H1 (cell line): ENCODE measurements around the gene GGCX. TPM values are rescaled to one million over a fixed set of nuclear protein-coding genes. Genes with fewer than 3 reads are reported as not detected.

ENCODE experiments used
- CTCF ChIA-PET: fragments of 300-600 bp; sonication (Branson Sonifier 250); formaldehyde crosslinking; loops from one replicate; lab custom pipeline; 2021; ENCODE audit not compliant: partially characterized antibody; lab: Charles Lee
- POLR2A ChIA-PET: fragments of 300-600 bp; sonication (Branson Sonifier 250); formaldehyde crosslinking; loops from one replicate; lab custom pipeline; 2021; ENCODE audit warnings: inconsistent platforms; ENCODE audit not compliant: partially characterized antibody; lab: Charles Lee
- DNase-seq, 2 experiments: peaks; one replicate each; pipeline versions ENCODE4 v3.0.0 to v3.0.0-alpha.2; 2010 to 2022; ENCODE audit warnings: low spot score in 2 of 2, low read depth in 1 of 2, mixed read lengths in 1 of 2
- FAIRE-seq: peaks from 2 replicates; lab custom pipeline; 2011; peaks lifted over from hg19 to GRCh38; lab: Jason Lieb, UNC
- H2AFZ ChIP-seq: 2 replicates; pipeline ENCODE4 v1.8.1; 2012; ENCODE audit warnings: low read length, inconsistent platforms
- H2AK5ac ChIP-seq: 2 replicates; pipeline ENCODE4 v1.6.1; 2013; ENCODE audit warnings: low read depth, low read length
- H2BK120ac ChIP-seq: replicated peaks from 2 replicates; pipeline ENCODE3; 2013; ENCODE audit warnings: low read depth, low read length, inconsistent platforms
- H2BK12ac ChIP-seq: 2 replicates; pipeline ENCODE4 v1.6.1; 2013; ENCODE audit warnings: low read depth, low read length
- H2BK15ac ChIP-seq: 2 replicates; pipeline ENCODE4 v1.6.1; 2013; ENCODE audit warnings: low read length
- H2BK20ac ChIP-seq: 2 replicates; pipeline ENCODE4 v1.6.1; 2013; ENCODE audit warnings: low read length
- H2BK5ac ChIP-seq: 2 replicates; pipeline ENCODE4 v1.6.1; 2013; ENCODE audit warnings: low read depth, low read length
- H3K14ac ChIP-seq: 2 replicates; pipeline ENCODE4 v1.6.1; 2013; ENCODE audit warnings: inconsistent platforms; ENCODE audit not compliant: insufficient read length
- H3K18ac ChIP-seq: 2 replicates; pipeline ENCODE4 v1.6.1; 2013; ENCODE audit warnings: low read length; ENCODE audit errors: extremely low read depth
- H3K23ac ChIP-seq: 2 replicates; pipeline ENCODE4 v1.6.1; 2013; ENCODE audit warnings: inconsistent platforms; ENCODE audit not compliant: insufficient read length
- H3K23me2 ChIP-seq: 2 replicates; pipeline ENCODE4 v1.6.1; 2013; ENCODE audit warnings: low read depth, low read length
- H3K27ac ChIP-seq: 2 replicates; pipeline ENCODE4 v1.6.1; 2011; ENCODE audit warnings: low read depth, low read length, inconsistent platforms
- H3K27me3 ChIP-seq, 4 experiments: replicated peaks in 1 of 4; 1 replicate in 1 of 4; 2 replicates in 3 of 4; pipeline versions ENCODE4 v1.6.1 to v1.8.1; 2011 to 2013; ENCODE audit warnings: low read length in 3 of 4, mild to moderate bottlenecking in 3 of 4, inconsistent platforms in 2 of 4, mixed read lengths in 2 of 4, moderate library complexity in 1 of 4; ENCODE audit not compliant: control insufficient read depth in 3 of 4, insufficient read depth in 3 of 4; ENCODE audit errors: extremely low read depth in 1 of 4
- H3K36me3 ChIP-seq, 4 experiments: 2 replicates each; pipeline versions ENCODE4 v1.6.1 to v1.8.1; 2011 to 2013; ENCODE audit warnings: mild to moderate bottlenecking in 4 of 4, low read length in 3 of 4, moderate library complexity in 2 of 4, control low read depth in 1 of 4, inconsistent platforms in 1 of 4; ENCODE audit not compliant: insufficient read depth in 4 of 4, control insufficient read depth in 2 of 4
- H3K4ac ChIP-seq: replicated peaks from 2 replicates; pipeline ENCODE3; 2013; ENCODE audit warnings: low read length, low read depth, mixed read lengths, inconsistent platforms; ENCODE audit not compliant: insufficient read length
- H3K4me1 ChIP-seq, 4 experiments: replicated peaks in 1 of 4; 1 replicate in 1 of 4; 2 replicates in 3 of 4; pipeline versions ENCODE4 v1.6.1 to v1.8.1; 2011 to 2013; ENCODE audit warnings: low read length in 3 of 4, inconsistent platforms in 2 of 4, mixed read lengths in 1 of 4; ENCODE audit not compliant: insufficient read depth in 4 of 4, control insufficient read depth in 3 of 4
- H3K4me2 ChIP-seq, 2 experiments: 2 replicates each; pipeline versions ENCODE4 v1.6.1 to v1.8.1; 2011 to 2013; ENCODE audit warnings: low read depth in 2 of 2, low read length in 2 of 2, control low read depth in 1 of 2, inconsistent platforms in 1 of 2, mild to moderate bottlenecking in 1 of 2; ENCODE audit not compliant: insufficient read depth in 1 of 2
- H3K4me3 ChIP-seq, 4 experiments: fragments of 200-600, 300-600 bp in 1 of 4; sonication (generic), shearing (Covaris generic), sonication (Bioruptor Twin) in 1 of 4; 2 replicates each; pipeline versions ENCODE4 v1.5.1 to v1.8.1; 2011 to 2016; ENCODE audit warnings: low read length in 4 of 4, low read depth in 3 of 4, control low read depth in 2 of 4, inconsistent platforms in 2 of 4, mild to moderate bottlenecking in 2 of 4, mixed read lengths in 1 of 4, moderate library complexity in 1 of 4; ENCODE audit not compliant: insufficient read depth in 2 of 4; ENCODE audit errors: extremely low read depth in 1 of 4
- H3K56ac ChIP-seq: replicated peaks from 2 replicates; pipeline ENCODE3; 2013; ENCODE audit warnings: low read depth, mild to moderate bottlenecking, mixed read lengths, low read length, inconsistent platforms; ENCODE audit not compliant: insufficient read length
- H3K79me1 ChIP-seq: 2 replicates; pipeline ENCODE4 v1.6.1; 2013; ENCODE audit warnings: low read depth, low read length, control low read depth
- H3K79me2 ChIP-seq, 2 experiments: 2 replicates each; pipeline versions ENCODE4 v1.6.1 to v1.8.1; 2012 to 2013; ENCODE audit warnings: low read length in 2 of 2, mild to moderate bottlenecking in 2 of 2, inconsistent platforms in 1 of 2; ENCODE audit not compliant: insufficient read depth in 2 of 2, control insufficient read depth in 1 of 2
- H3K9ac ChIP-seq, 4 experiments: replicated peaks in 1 of 4; 1 replicate in 1 of 4; 2 replicates in 3 of 4; pipeline versions ENCODE4 v1.6.1 to v1.8.1; 2011 to 2013; ENCODE audit warnings: low read depth in 3 of 4, low read length in 3 of 4, control low read depth in 2 of 4, mild to moderate bottlenecking in 2 of 4, moderate library complexity in 2 of 4, inconsistent platforms in 1 of 4; ENCODE audit errors: extremely low read depth in 1 of 4
- H3K9me3 ChIP-seq, 2 experiments: 2 replicates each; pipeline versions ENCODE4 v1.6.1 to v1.8.1; 2012 to 2013; ENCODE audit warnings: mild to moderate bottlenecking in 2 of 2, moderate library complexity in 2 of 2, control low read depth in 1 of 2, inconsistent platforms in 1 of 2, low read depth in 1 of 2, low read length in 1 of 2, mixed read lengths in 1 of 2; ENCODE audit not compliant: insufficient read depth in 2 of 2
- H4K20me1 ChIP-seq, 2 experiments: replicated peaks in 1 of 2; 2 replicates each; pipeline versions ENCODE3 to v1.8.1; 2011 to 2013; ENCODE audit warnings: inconsistent platforms in 2 of 2, low read length in 2 of 2, mild to moderate bottlenecking in 1 of 2; ENCODE audit not compliant: insufficient read depth in 2 of 2, control insufficient read depth in 1 of 2
- H4K5ac ChIP-seq: 2 replicates; pipeline ENCODE4 v1.6.1; 2013; ENCODE audit warnings: low read length, low read depth, mixed read lengths, inconsistent platforms; ENCODE audit not compliant: insufficient read length
- H4K8ac ChIP-seq: 2 replicates; pipeline ENCODE4 v1.8.0; 2013; ENCODE audit warnings: mild to moderate bottlenecking, moderate library complexity, low read length, inconsistent platforms; ENCODE audit not compliant: insufficient read depth; ENCODE audit errors: extremely low read depth
- H4K91ac ChIP-seq: replicated peaks from 2 replicates; pipeline ENCODE3; 2013; ENCODE audit warnings: low read length, mixed read lengths, inconsistent platforms; ENCODE audit not compliant: insufficient read length
- CBX8 ChIP-seq: fragments of 300-800, 300-1000 bp; sonication (generic); IDR thresholded peaks from 2 replicates; pipeline ENCODE4 v1.7.1; 2016; ENCODE audit warnings: low read depth, low read length, borderline replicate concordance
- E2F6 ChIP-seq: IDR thresholded peaks from 2 replicates; pipeline ENCODE4 v1.6.1; 2012; ENCODE audit warnings: inconsistent platforms
- POLR2A ChIP-seq, 2 experiments: IDR thresholded peaks; 1 replicate in 1 of 2; 2 replicates in 1 of 2; pipeline ENCODE4 v1.6.1; 2011; ENCODE audit warnings: low read depth in 2 of 2, low read length in 2 of 2, mild to moderate bottlenecking in 2 of 2; ENCODE audit errors: control extremely low read depth in 1 of 2
- POLR2AphosphoS5 ChIP-seq: IDR thresholded peaks from 2 replicates; pipeline ENCODE4 v1.6.1; 2011; ENCODE audit warnings: low read depth, low read length
- SP4 ChIP-seq: IDR thresholded peaks from 2 replicates; pipeline ENCODE4 v1.6.1; 2012; ENCODE audit warnings: low read length, inconsistent platforms
- ZNF274 ChIP-seq: IDR thresholded peaks from 2 replicates; pipeline ENCODE4 v1.7.0; 2012; ENCODE audit warnings: low read length, borderline replicate concordance; ENCODE audit errors: extremely low read depth
- WGBS, 2 experiments: shearing (Covaris generic) in 1 of 2; methylation state at CpG; one replicate each; pipeline versions ENCODE4 v1.1.6 to v1.1.7; 2013 to 2015; ENCODE audit warnings: low lambda C conversion rate in 2 of 2, mixed read lengths in 2 of 2, inconsistent platforms in 1 of 2, low coverage in 1 of 2, missing lambda C conversion rate in 1 of 2; ENCODE audit not compliant: insufficient replicate concordance in 2 of 2, insufficient coverage in 1 of 2, insufficient read length in 1 of 2; ENCODE audit errors: extremely low coverage in 1 of 2, missing lambda C conversion rate in 1 of 2; 5-methylcytosine and 5-hydroxymethylcytosine counted together
- polyA plus RNA-seq, 7 experiments: library from polyadenylated mRNA; depleted of rRNA in 3 of 7; stranded (reverse) in 5 of 7; unstranded in 2 of 7; fragments of >200 nt in 5 of 7; fragments of 200-250 nt in 2 of 7; gene quantifications; 1 replicate in 5 of 7; 2 replicates in 1 of 7; 4 replicates in 1 of 7; pipeline versions ENCODE4 v1.2.1 to v1.2.3, GENCODE V29; 2011 to 2013; ENCODE audit warnings: missing spikeins in 2 of 7, mixed read lengths in 2 of 7
- total RNA-seq: library from RNA; stranded (reverse); fragmentation: NEBNext Ultra II Directional; extraction: Animal tissue kit (Norgen Biotek cat#: 25700); gene quantifications from 2 replicates; pipeline ENCODE4 v1.2.1, GENCODE V29; 2021

Gene GGCX
- total and polyA plus RNA-seq, 2 of the 8 experiments (the other 6 are each of a cell fraction or from before 2014, with no cell fraction given): 29.4 to 33.8 TPM

GRCh38 chr2:85547089-85547858 is 14.0 kb downstream of the GGCX start:
- ChIA-PET POLR2A (interaction anchor here (0.8 to 38.6 kb wide), 16 partner anchors 6 to 193 kb away, joined by 3 to 1889 read pairs (median 6); partner anchors contain the start of genes CAPG, ELMOD3, GGCX and MAT2A), CTCF (interaction anchor here (0.5 to 7.2 kb wide), 6 partner anchors 18 to 157 kb away, joined by 3 to 102 read pairs (median 13); partner anchors contain the start of gene SH2D6)
- no peak overlapping the region for H3K56ac ChIP-seq
- no peak overlapping the region for H3K4me3 ChIP-seq
- no peak overlapping the region for H3K27ac ChIP-seq
- FAIRE-seq (no peak), DNase-seq (no peak)
- H3K9ac ChIP-seq: no peak overlapping the region
- H2BK15ac ChIP-seq: no peak overlapping the region
- H2AK5ac ChIP-seq: no peak overlapping the region
- H2AFZ ChIP-seq: no peak overlapping the region
- no peaks in the 10 kb centered on the region for H3K27me3 ChIP-seq
- peaks cover 0 to 2% (median 0%) of the 10 kb centered on the region in 4 experiments; a peak in 1 of 7 replicates for H3K4me1 ChIP-seq
- H3K14ac ChIP-seq: no peak overlapping the region
- no peaks in the 10 kb centered on the region for H3K23me2 ChIP-seq
- H3K79me2 ChIP-seq: peaks cover 0 to 6% of the 10 kb centered on the region in 2 experiments; a peak in 2 of 4 replicates
- H4K91ac ChIP-seq: no peak overlapping the region
- H4K8ac ChIP-seq: no peak overlapping the region
- no peaks in the 10 kb centered on the region for H3K9me3 ChIP-seq
- H3K79me1 ChIP-seq: no peaks in the 10 kb centered on the region
- no peak overlapping the region for H2BK20ac ChIP-seq
- no peak overlapping the region for H3K4ac ChIP-seq
- no peak overlapping the region for H3K18ac ChIP-seq
- 94% methylated on average over 1 of the region's 1 CpG; no CpG with 5 or more reads in 1 of the 2 experiments for WGBS, 2 experiments
- no peak overlapping the region for H2BK5ac ChIP-seq
- H4K5ac ChIP-seq: no peak overlapping the region
- H2BK12ac ChIP-seq: no peak overlapping the region
- H2BK120ac ChIP-seq: no peak overlapping the region
- H4K20me1 ChIP-seq: peaks cover 8% of the 10 kb centered on the region in 2 experiments
- H3K4me2 ChIP-seq: no peak overlapping the region
- H3K23ac ChIP-seq: no peak overlapping the region
- H3K36me3 ChIP-seq: peaks cover 30 to 59% (median 44%) of the 10 kb centered on the region in 4 experiments
- TF ChIP-seq CBX8 (no peak), E2F6 (no peak), SP4 (no peak), POLR2AphosphoS5 (peak; percentile 28; the same call in 1 of the 2 replicates), ZNF274 (no peak), POLR2A (IDR thresholded peaks at IDR 0.05; ENCODE audit: control extremely low read depth in 1 of 2, low read depth in 2 of 2, low read length in 2 of 2) (peak in 1 of 2 experiments; percentile 69; a peak in 1 of 3 replicates)
